ENCODE measurements around the gene KDR. TPM values are rescaled to one million over a fixed set of nuclear protein-coding genes. Genes with fewer than 3 reads are reported as not detected.

The KDR gene
- 21.2 TPM for total RNA-seq
- long read RNA-seq, full-length matches to known transcripts, result 11 of 16 reads
- long read RNA-seq, partial matches to known transcripts, result 4 of 16 reads
- long read RNA-seq, other reads (novel, unspliced or antisense), result 1 of 16 reads

DNA sequence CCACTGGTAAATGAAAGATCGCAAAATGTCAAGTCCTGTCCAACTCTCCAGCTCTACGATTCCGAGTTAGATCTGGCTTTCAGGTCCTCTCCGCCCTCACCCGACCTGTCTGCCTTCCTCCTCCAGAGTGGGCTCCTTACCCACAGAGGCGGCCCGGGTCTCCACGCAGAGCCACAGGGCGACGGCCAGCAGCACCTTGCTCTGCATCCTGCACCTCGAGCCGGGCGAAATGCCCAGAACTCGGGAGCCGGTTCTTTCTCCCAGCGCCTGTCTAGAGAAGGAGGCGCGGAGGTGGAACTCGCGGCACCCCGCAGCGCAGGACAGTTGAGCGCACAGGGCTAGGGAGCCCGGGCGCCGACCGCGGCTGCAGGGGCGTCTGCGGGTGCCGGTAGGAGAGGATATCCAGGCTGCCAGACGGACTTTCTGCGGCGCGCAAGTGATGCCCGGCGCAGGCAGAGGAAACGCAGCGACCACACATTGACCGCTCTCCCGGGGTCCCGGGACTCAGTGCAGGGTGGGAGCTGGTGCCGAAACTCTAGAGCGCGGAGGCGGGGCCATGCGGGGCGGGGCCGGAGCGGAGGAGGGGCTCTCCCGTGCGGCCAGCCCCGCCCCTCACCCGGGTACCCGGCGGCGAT is at the start of gene KDR:
KDR (minus strand) TSS at position 509 of the 635 bp plus-strand sequence; CDS start at position 207, 302 bp downstream.
- DNase-seq, result peak; percentile 72
- intact Hi-C loops (cut with DNase I), result no loop called here
- ATAC-seq (ENCODE audit: poor library complexity), result peak; percentile 93

DNA sequence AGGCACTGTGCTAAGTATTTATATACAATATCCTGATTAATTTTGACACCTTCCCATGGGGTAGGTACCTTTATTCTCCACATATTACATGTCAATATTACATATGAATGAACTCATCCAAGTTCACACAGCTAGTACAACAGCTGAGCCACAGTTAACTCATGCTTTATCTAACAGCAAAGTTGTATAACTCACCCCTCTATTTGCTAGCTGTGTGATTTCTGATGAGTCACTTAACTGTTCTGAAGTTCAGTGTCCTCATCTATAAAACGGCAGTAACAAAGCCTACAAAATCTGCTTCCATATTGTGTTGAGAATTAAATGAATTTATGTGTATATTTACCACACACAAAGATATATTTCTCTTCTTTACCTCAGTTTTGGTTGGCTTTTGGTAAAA is 48.2 kb upstream of the KDR start:
- DNase-seq, result no peak
- no peak for ATAC-seq (ENCODE audit: poor library complexity)
- intact Hi-C loops (cut with DNase I), result no loop called here

DNA sequence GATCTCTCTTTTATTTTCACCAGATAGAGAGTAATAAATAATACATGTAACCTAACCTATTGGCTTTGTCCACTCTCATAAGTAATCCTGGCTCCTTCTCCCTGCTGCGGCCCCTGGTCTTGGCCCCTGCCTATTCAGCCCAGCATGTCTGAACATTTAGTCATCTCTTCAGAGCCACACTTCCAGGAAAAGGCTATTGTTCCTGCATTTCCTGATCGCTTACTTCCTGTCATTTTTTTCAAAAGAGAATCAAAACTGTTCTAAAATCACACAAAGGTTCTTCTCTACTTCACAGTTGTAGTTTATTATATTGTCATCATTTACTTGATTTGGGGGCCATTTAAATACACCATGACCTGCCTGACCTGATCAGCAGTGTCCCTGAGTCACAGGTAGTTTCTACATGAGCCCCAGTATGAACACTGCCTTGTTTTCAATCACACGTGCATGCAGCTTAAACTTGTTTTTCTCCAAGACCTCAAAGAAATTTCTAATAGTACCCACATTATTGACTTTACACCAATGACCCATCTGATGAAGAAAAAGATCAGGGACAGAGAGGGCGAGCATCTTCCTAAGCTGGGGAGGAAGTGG is 47.4 kb upstream of the KDR start:
- DNase-seq (no peak), ATAC-seq (ENCODE audit: poor library complexity) (no peak)
- intact Hi-C loops (cut with DNase I), result no loop called here

DNA sequence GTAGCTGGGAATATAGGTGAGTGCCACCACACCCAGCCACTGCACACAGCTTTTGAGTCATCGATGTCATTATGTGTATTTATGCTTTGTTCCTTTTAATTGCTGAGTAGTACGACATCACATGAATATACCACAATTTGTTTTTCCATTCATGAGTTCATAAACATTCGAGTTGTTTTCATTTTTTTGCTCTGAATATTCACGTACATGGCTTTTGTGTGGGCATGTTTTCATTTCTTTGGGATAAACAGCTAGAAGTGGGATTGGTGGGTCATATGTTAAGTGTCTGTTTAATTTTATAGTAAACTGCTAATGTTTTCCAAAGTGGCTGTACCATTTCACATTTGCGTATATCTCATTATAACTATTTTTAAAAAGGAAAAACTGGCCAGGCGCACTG is 45.1 kb upstream of the KDR start:
- intact Hi-C loops (cut with DNase I), result no loop called here
- DNase-seq (no peak), ATAC-seq (ENCODE audit: poor library complexity) (no peak)

DNA sequence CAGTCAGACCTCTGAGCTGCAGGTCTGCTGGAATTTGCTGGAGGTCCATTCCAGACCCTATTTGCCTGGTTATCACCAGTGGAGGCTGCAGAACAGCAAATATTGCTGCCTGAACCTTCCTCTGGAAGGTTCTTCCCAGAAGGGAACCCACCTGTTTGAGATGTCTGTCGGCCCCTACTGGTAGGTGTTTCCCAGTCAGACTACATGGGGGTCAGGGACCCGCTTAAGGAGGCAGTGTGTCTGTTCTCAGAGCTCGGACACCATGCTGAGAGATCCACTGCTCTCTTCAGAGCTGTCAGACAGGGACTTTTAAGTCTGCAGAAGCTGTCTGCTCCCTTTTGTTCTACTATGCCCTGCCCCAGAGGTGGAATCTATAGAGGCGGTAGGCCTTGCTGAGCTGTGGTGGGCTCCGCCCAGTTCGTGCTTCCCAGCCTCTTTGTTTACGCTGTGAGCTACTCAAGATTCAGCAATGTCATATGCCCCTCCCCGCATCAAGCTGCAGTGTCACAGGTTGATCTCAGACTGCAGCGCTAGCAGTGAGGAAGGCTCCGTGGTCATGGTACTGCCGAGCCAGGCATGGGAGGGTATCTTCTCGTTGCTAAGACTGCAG is 44.1 kb upstream of the KDR start:
- ATAC-seq (ENCODE audit: poor library complexity) (no peak), DNase-seq (no peak)

DNA sequence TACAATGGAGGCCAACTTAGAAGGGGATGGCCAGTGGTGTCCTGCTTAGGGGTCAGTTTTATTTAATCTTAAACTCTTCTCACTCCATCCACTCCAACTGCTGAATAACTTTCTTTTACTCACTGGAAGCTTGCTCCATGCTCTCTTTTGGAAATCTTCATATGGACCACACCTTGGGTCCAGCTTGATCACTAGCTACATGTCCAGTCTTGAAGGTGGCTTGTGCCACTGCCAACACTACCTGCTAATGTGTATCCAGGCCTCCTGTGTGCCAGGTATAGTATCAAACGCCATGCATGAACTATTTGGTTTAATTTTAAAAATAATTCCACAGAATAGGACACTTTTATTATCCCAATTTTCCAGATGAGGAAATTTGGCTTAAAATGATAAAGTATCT is 37.0 kb upstream of the KDR start:
- DNase-seq (no peak), ATAC-seq (ENCODE audit: poor library complexity) (no peak)
- intact Hi-C loops (cut with DNase I), result no loop called here

More for the DNA sequence above, 44.1 kb upstream of the KDR start:
- intact Hi-C loops (cut with DNase I), result no loop called here

DNA sequence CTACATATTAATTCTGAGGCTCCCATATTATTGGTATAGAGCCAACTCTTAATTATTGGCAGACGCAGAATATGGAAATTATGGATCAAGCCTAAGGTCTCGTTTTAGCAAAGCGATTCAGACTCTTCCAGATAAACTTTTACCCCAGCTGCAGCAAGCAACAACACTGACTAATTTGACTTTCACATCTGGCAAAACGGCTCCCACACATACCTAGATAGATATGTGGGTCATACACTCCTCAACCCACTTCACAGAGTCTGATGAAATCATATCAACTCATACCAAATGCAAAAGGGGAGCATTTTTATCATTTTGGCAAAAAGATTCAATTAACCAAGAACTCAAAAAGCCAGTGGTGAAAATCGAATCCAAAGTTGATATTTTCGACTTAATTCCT is 36.3 kb upstream of the KDR start:
- no peak for DNase-seq
- intact Hi-C loops (cut with DNase I), result no loop called here
- no peak for ATAC-seq (ENCODE audit: poor library complexity)

DNA sequence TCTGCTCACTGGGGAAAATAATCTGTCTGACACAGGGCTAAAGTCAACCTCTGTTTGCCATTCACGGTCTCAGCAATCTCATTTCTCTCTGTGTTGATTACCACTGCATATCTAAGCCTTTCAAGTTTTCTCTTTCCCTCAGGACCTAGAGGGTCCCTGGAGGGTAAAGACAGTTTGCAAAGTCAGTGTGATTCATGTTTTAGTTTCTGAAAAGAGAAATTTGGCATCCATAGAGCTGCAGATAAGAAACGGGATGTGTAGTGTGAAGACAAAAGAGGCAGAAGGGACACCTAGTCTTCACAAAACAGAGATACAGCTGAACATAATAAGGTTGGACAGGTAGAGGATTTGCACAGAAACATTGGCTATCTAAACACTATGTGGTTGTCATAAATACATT is 34.5 kb upstream of the KDR start:
- DNase-seq (no peak), ATAC-seq (ENCODE audit: poor library complexity) (no peak)
- intact Hi-C loops (cut with DNase I), result no loop called here

DNA sequence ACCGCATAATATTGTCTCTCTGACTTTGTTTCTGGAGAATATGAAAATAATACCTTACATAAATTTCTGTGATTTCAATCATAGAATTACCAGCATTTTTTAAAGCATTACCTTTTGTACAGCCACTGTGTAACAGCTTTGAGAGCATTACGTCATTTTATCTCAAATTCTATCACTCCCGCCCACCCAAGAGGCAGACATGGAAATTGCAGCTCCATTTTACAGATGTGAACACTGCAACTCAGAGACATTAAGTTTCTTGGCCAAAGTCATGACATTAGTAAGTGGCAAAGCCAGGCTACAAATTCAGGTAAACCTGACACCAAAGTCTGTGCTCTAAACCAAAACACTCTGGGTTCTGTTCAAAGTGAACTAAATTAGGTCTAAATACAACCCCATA is 33.6 kb upstream of the KDR start:
- no peak for ATAC-seq (ENCODE audit: poor library complexity)
- intact Hi-C loops (cut with DNase I), result no loop called here
- no peak for DNase-seq

DNA sequence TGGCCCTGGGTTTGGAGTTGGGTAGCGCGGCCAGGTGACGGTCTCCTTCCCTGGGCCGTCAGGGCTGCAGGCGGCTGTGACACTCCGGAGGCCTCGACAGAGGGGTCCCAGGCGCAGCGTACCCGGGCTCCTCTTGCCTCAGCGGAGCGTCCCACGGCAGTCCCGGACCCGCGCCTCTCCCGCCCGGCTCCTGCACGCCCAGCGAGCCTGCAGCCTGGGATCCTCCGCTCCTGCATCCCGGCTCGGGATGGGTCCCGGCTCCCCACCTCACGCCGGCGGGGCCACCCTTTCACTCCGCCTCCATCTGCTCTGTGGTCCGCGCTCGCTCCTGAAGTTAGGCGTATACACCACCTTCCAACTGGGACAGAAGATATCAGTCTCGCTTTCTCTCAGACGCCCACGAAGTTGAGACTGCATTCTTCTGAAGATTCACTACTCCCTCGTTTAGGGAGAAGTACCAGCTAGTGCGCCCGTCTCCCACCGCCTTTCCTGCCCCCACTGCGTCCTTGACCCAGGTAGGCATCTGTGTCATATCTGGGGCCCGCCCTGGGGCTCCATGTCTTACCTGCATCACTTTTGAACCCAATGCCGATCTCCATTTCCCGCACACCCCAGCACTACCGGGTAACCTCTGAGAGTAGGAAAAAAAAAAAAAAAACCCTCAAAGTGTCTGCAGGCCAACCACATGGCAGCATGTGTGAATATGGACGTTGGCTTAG is 32.3 kb upstream of the KDR start:
- ATAC-seq (ENCODE audit: poor library complexity) (peak; percentile 15), DNase-seq (no peak)
- intact Hi-C loops (cut with DNase I), result no loop called here

DNA sequence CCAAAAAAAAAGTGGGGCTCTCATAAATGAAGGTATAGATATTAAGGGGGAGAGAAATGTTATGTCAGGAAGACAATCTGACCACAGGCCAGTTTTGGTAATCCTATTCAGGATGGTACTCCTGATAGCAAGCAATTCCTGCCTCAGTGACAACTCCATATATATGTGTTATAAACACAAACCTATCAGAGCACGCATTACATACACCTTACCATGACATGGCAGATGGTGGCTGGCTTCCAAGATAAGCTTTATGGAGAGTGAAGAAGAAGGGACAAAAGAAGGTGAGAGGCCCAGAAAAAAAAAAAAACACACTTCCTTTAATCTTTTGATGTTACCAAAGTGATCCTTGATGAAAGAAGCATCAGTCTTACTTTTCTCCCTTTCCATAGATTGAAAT is 29.5 kb upstream of the KDR start:
- intact Hi-C loops (cut with DNase I), result no loop called here
- ATAC-seq (ENCODE audit: poor library complexity) (no peak), DNase-seq (no peak)

DNA sequence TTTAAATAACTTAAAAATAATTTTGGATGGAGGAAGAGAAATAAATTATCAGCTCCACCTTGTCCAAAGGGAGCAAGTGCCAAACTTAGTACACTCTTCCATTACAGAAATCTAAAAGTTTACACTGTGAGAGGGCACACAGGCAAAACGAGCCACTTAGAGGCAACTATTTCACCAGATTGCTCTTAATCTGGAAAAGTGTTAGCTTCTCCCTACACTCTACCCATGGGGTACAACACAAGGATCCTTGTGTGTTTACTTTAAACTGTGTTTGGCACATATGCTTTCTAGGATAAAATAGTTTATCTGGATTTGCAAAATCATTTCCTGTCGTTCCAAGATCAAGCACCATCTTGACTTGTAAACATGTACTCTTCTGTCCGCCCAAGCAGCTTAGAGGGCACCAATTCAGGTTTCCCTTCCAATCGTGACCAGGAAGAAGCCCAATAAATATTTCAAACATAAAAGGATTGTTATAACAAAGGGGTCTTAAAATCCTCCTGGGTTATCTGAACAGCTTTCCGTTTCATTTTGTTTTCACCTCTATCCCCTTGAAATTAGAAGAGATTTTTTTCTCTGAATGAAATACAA is 29.0 kb upstream of the KDR start:
- DNase-seq (no peak), ATAC-seq (ENCODE audit: poor library complexity) (no peak)
- intact Hi-C loops (cut with DNase I), result no loop called here

DNA sequence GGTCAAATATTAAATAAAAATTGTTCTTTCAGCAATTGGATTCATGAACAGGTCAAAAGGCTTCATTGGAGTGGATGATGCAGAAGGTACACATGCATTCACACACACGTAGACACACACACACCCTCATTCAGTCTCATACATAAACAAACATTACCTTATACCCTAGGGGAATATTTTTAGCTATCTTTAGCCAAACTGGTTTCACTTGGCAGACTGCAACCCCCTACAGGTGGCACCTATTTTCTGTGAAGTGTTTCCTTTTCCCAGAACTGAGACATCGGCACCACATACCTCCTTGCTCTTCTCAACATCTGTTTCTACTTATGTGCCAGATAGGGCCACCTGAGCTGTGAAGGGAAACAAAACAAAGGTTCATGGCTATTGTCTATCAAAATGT is 18.5 kb upstream of the KDR start:
- ATAC-seq (ENCODE audit: poor library complexity) (no peak), DNase-seq (no peak)
- intact Hi-C loops (cut with DNase I), result no loop called here

DNA sequence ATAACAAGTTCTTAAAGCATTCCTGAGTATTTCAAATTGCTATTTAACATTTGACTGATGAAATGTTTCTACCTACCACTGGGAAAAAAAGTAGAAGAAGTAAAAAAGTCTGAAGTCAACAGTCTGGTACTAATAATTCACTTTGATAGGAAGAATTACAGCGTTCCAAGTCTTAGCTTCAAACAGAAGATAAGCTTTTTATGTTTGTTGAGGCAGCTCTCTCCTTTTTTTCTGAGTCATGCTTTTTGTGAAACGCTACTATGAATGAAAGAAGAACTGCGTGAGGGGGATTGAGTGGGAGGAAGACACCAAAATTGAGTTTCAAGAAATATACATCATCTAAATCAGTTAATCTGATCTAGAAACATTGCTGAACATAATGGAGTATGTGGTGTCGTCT is 13.0 kb upstream of the KDR start:
- DNase-seq, result no peak
- no peak for ATAC-seq (ENCODE audit: poor library complexity)
- intact Hi-C loops (cut with DNase I), result no loop called here

DNA sequence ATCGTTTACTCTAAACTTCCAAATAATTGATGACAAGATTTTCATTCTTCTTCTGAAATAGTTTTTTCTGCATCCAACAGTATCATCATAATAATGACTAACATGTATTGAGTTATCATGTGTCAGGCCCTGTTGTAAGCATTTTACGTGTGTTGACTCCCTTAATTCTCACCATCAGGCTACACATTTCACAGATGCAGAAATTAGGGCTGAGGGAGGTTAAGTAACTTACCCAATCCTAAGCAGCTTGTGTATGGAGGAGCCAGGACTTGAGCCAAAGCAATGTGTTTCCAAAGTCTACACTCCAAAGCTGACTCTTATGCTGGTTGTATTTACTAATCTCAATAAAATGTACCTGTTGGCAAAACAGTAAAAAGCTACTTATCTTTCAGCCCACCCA is 11.2 kb upstream of the KDR start:
- intact Hi-C loops (cut with DNase I), result no loop called here

DNA sequence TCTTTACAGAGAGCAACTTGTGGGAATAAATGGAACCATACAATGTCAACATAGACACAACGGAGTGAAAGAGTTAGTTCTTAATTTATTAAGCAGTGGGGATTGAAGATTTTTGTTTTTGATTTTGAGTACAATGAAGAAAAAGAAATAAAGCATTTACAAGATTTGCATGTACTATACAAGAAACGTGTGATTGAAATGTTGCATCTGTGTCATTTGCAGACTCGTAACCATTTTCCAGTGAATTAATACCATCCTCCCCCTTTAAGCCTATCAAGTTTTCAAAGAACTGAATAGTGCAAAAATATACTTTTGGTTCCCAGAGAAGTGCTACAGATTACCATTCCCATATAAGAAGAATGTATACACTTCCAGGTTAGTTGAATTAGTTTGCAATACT is 8.6 kb upstream of the KDR start:
- ATAC-seq (ENCODE audit: poor library complexity) (no peak), DNase-seq (no peak)
- intact Hi-C loops (cut with DNase I), result no loop called here

More for the DNA sequence above, 11.2 kb upstream of the KDR start:
- DNase-seq (no peak), ATAC-seq (ENCODE audit: poor library complexity) (no peak)

DNA sequence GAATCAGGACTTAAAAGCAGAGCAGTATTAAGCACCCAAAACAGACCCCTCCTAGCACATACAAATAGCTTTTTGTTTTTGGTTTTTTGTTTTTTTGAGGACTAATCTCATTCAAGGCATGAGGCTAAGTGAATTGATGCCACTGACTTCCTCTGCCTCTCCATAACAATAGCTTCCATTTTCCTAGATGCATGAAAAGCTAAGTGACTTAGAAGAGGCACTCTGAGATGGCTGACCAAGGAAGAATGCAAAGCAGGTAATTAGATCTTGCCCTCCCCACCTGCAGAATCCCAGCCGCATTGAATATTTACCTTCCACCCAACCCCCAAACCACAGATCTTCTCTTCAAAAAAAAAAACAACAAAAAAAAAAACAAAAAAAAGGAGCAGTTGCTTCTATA is 7.4 kb upstream of the KDR start:
- intact Hi-C loops (cut with DNase I), result no loop called here
- ATAC-seq (ENCODE audit: poor library complexity), result no peak
- no peak for DNase-seq

DNA sequence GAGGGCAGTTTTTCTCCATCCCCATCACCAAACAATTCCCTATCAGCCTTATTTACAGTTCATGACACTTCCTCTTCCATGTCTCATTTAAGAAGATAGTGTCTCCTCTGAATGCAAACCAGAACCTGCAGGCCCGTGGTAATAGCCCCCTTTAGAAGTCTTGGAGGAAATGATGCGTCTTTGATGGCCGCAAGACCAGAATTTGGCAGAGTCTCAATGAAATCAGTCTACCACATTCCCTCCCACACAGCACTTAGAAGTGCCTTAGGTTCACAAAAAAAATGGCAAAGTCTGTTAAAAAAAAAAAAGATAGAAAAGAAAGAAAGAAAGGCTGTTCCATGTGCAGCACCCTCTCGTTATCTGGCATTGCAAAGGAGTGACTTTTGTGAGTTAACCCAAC is 2.1 kb upstream of the KDR start:
- no peak for DNase-seq
- ATAC-seq (ENCODE audit: poor library complexity), result no peak
- intact Hi-C loops (cut with DNase I), result no loop called here

DNA sequence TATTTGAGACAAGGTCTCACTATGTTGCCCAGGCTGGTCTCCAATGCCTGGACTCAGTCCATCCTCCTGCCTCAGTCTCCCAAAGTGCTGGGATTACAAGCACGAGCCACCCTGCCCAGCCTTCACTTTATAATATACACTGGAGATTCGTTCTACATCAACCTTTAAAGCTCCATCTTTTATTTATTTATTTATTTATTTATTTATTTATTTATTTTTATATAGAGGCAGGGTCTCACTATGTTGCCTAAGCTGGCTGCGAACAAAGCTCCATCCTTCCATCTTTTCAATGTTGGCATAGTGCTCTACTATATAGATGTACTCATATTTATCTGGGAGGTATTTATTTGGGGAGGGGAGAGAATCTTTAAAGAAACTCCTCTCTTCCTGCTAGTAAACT is 1.7 kb upstream of the KDR start:
- intact Hi-C loops (cut with DNase I), result no loop called here
- DNase-seq (no peak), ATAC-seq (ENCODE audit: poor library complexity) (no peak)

Data from Right ventricle myocardium superior (tissue), 1 donor.